H9 (cell line): ENCODE results near the gene SRBD1. TPM values are rescaled to one million over a fixed set of nuclear protein-coding genes. Genes with fewer than 3 reads are reported as not detected.

ENCODE experiments used
- DNase-seq: peaks from one replicate; pipeline ENCODE4 v3.0.0-alpha.2; 2017
- H2AFZ ChIP-seq: one replicate; pipeline ENCODE4 v1.6.1; 2013; ENCODE audit warnings: mild to moderate bottlenecking, low read length, control low read depth, moderate library complexity
- H2AK5ac ChIP-seq: 2 replicates; pipeline ENCODE4 v1.6.1; 2013; ENCODE audit warnings: low read length, control low read depth, mixed read lengths; ENCODE audit not compliant: insufficient read length
- H2BK120ac ChIP-seq: one replicate; pipeline ENCODE4 v1.6.1; 2013; ENCODE audit warnings: low read depth, mild to moderate bottlenecking, low read length, control low read depth, inconsistent platforms; ENCODE audit not compliant: poor library complexity, severe bottlenecking
- H2BK12ac ChIP-seq: 2 replicates; pipeline ENCODE4 v1.6.1; 2013; ENCODE audit warnings: low read length, control low read depth, mixed read lengths, low read depth; ENCODE audit not compliant: insufficient read length
- H2BK15ac ChIP-seq: 2 replicates; pipeline ENCODE4 v1.6.1; 2013; ENCODE audit warnings: low read depth, low read length, control low read depth
- H2BK20ac ChIP-seq: one replicate; pipeline ENCODE4 v1.6.1; 2013; ENCODE audit warnings: low read depth, mild to moderate bottlenecking, low read length, control low read depth, inconsistent platforms; ENCODE audit not compliant: poor library complexity, severe bottlenecking
- H2BK5ac ChIP-seq: 2 replicates; pipeline ENCODE4 v1.6.1; 2013; ENCODE audit warnings: low read length, control low read depth, mixed read lengths; ENCODE audit not compliant: insufficient read length
- H3K14ac ChIP-seq: 2 replicates; pipeline ENCODE4 v1.6.1; 2013; ENCODE audit warnings: low read length, control low read depth; ENCODE audit not compliant: insufficient read depth
- H3K18ac ChIP-seq: 2 replicates; pipeline ENCODE4 v1.6.1; 2013; ENCODE audit warnings: low read depth, mild to moderate bottlenecking, mixed read lengths, low read length, control low read depth; ENCODE audit not compliant: insufficient read length
- H3K23ac ChIP-seq: 2 replicates; pipeline ENCODE4 v1.6.1; 2013; ENCODE audit warnings: low read length, control low read depth, mixed read lengths, low read depth; ENCODE audit not compliant: insufficient read length
- H3K23me2 ChIP-seq: 2 replicates; pipeline ENCODE4 v1.6.1; 2013; ENCODE audit warnings: low read depth, mild to moderate bottlenecking, mixed read lengths, low read length, control low read depth; ENCODE audit not compliant: insufficient read length, poor library complexity, severe bottlenecking
- H3K27ac ChIP-seq: 2 replicates; pipeline ENCODE4 v1.5.1; 2013; ENCODE audit warnings: low read length, control low read depth, mixed read lengths, low read depth; ENCODE audit not compliant: insufficient read length
- H3K27me3 ChIP-seq: 2 replicates; pipeline ENCODE4 v1.6.1; 2013; ENCODE audit warnings: low read length, control low read depth, inconsistent platforms; ENCODE audit not compliant: insufficient read depth
- H3K4ac ChIP-seq: 2 replicates; pipeline ENCODE4 v1.6.1; 2013; ENCODE audit warnings: low read depth, mild to moderate bottlenecking, control low read depth, inconsistent platforms, low read length, moderate library complexity
- H3K4me1 ChIP-seq: 2 replicates; pipeline ENCODE4 v1.6.1; 2013; ENCODE audit warnings: low read length, control low read depth, inconsistent platforms; ENCODE audit not compliant: insufficient read depth
- H3K4me2 ChIP-seq: 2 replicates; pipeline ENCODE4 v1.6.1; 2013; ENCODE audit warnings: low read length, control low read depth, mixed read lengths; ENCODE audit not compliant: insufficient read length, insufficient read depth
- H3K56ac ChIP-seq: 2 replicates; pipeline ENCODE4 v1.6.1; 2013; ENCODE audit warnings: low read depth, mild to moderate bottlenecking, mixed read lengths, low read length, control low read depth; ENCODE audit not compliant: insufficient read length
- H3K79me1 ChIP-seq: 2 replicates; pipeline ENCODE4 v1.6.1; 2013; ENCODE audit warnings: low read depth, mild to moderate bottlenecking, moderate library complexity, low read length, control low read depth, inconsistent platforms; ENCODE audit not compliant: insufficient read depth, poor library complexity, severe bottlenecking
- H3K79me2 ChIP-seq: 2 replicates; pipeline ENCODE4 v1.6.1; 2013; ENCODE audit warnings: low read length, control low read depth, inconsistent platforms; ENCODE audit not compliant: insufficient read depth
- H3K9ac ChIP-seq: 2 replicates; pipeline ENCODE4 v1.6.1; 2013; ENCODE audit warnings: low read length, control low read depth, mixed read lengths; ENCODE audit not compliant: insufficient read length; ENCODE audit errors: extremely low read depth
- H3K9me3 ChIP-seq: one replicate; pipeline ENCODE4 v1.6.1; 2013; ENCODE audit warnings: low read depth, low read length, inconsistent platforms; ENCODE audit not compliant: control insufficient read depth
- H3T11ph ChIP-seq: one replicate; pipeline ENCODE4 v1.6.1; 2013; ENCODE audit warnings: mild to moderate bottlenecking, low read length, control low read depth, inconsistent platforms
- H4K20me1 ChIP-seq: one replicate; pipeline ENCODE4 v1.6.1; 2013; ENCODE audit not compliant: control insufficient read depth, insufficient read length, insufficient read depth
- H4K5ac ChIP-seq: 2 replicates; pipeline ENCODE4 v1.6.1; 2013; ENCODE audit warnings: low read depth, mild to moderate bottlenecking, mixed read lengths, low read length, control low read depth; ENCODE audit not compliant: insufficient read length
- H4K8ac ChIP-seq: replicated peaks from 2 replicates; pipeline ENCODE4 v1.6.1; 2013; ENCODE audit warnings: low read length, control low read depth, mixed read lengths, low read depth; ENCODE audit not compliant: insufficient read length
- H4K91ac ChIP-seq: 2 replicates; pipeline ENCODE4 v1.6.1; 2013; ENCODE audit warnings: low read depth, mild to moderate bottlenecking, moderate library complexity, mixed read lengths, low read length, control low read depth; ENCODE audit not compliant: insufficient read length
- H3K27ac Mint-ChIP-seq, 3 experiments: 2 replicates in 2 of 3; 3 replicates in 1 of 3; pipeline ENCODE4 v1.8.0; 2020 to 2021; ENCODE audit warnings: mixed read lengths in 3 of 3, mild to moderate bottlenecking in 1 of 3, moderate library complexity in 1 of 3
- H3K27me3 Mint-ChIP-seq: 2 replicates; pipeline ENCODE4 v1.8.0; 2021; ENCODE audit warnings: low read depth, mild to moderate bottlenecking, moderate library complexity, mixed read lengths
- H3K36me3 Mint-ChIP-seq, 3 experiments: 2 replicates in 2 of 3; 3 replicates in 1 of 3; pipeline ENCODE4 v1.8.0; 2020 to 2021; ENCODE audit warnings: low read depth in 3 of 3, mixed read lengths in 3 of 3; ENCODE audit not compliant: insufficient read depth in 1 of 3
- H3K4me1 Mint-ChIP-seq, 2 experiments: 2 replicates each; pipeline ENCODE4 v1.8.0; 2020; ENCODE audit warnings: mixed read lengths in 2 of 2
- H3K4me3 Mint-ChIP-seq, 2 experiments: 2 replicates in 1 of 2; 3 replicates in 1 of 2; pipeline ENCODE4 v1.8.0; 2020 to 2021; ENCODE audit warnings: mild to moderate bottlenecking in 2 of 2, mixed read lengths in 2 of 2, moderate library complexity in 1 of 2
- H3K9me3 Mint-ChIP-seq, 2 experiments: 2 replicates in 1 of 2; 3 replicates in 1 of 2; pipeline ENCODE4 v1.8.0; 2020; ENCODE audit warnings: mild to moderate bottlenecking in 2 of 2, mixed read lengths in 2 of 2, moderate library complexity in 1 of 2
- CTCF ChIP-seq: fragments of 200-600 bp; sonication (generic); conservative IDR thresholded peaks from 3 replicates; pipeline ENCODE4 v1.8.0; 2021; ENCODE audit warnings: antibody characterized with exemption, mild to moderate bottlenecking
- WGBS: extraction: QIAGEN DNeasy Blood & Tissue Kit; methylation state at CpG from one replicate; pipeline ENCODE4 v1.1.7; 2013; ENCODE audit warnings: missing lambda C conversion rate, low lambda C conversion rate, mixed read lengths; ENCODE audit not compliant: insufficient read length; ENCODE audit errors: extremely low coverage; 5-methylcytosine and 5-hydroxymethylcytosine counted together
- total RNA-seq: library from RNA; stranded (reverse); gene quantifications from 2 replicates; pipeline ENCODE4 v1.2.1, GENCODE V29; 2021

Gene SRBD1
- total RNA-seq, 1 experiment from 2014 or later: 18.3 TPM

DNA sequence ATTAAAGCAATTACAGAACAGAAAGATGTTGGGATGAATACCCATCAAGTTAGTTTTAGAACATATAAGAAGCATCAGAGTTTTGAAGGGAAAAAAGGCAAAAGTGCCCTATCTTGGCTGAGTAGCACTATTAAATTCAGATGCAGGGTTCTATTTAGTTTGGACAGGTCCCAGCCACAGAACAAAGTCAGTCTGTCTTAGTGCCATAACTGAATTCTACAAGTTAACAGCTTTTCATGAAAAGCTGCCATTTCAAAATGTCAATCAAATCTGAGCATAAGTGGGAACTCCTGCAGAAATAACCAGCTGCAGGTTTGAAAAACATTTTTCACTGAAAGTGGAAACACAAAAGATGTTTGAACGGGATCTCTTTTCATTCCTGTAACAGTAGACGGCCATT is 160.4 kb downstream of the SRBD1 start:
- no peak overlapping the region for H4K5ac ChIP-seq
- no peak overlapping the region for H3K4me2 ChIP-seq
- WGBS: no CpG with 5 or more reads among the region's 2 CpGs
- H3K27me3 ChIP-seq: no peaks in the 10 kb centered on the region
- no peak overlapping the region for H3K14ac ChIP-seq
- no peak overlapping the region for H3K27ac Mint-ChIP-seq
- no peaks in the 10 kb centered on the region for H3K9me3 Mint-ChIP-seq
- no peak overlapping the region for H2BK20ac ChIP-seq
- H3K4me3 Mint-ChIP-seq: no peak overlapping the region
- no peaks in the 10 kb centered on the region for H4K20me1 ChIP-seq
- no peaks in the 10 kb centered on the region; the same call in 1 of the 2 replicates for H3K4me1 ChIP-seq
- TF ChIP-seq CTCF: no peak
- no peak for DNase-seq
- no peak overlapping the region for H3K9ac ChIP-seq
- no peak overlapping the region for H3K18ac ChIP-seq
- H4K8ac ChIP-seq: no peak overlapping the region
- H3K79me1 ChIP-seq: no peaks in the 10 kb centered on the region
- no peaks in the 10 kb centered on the region; a peak in 1 of 7 replicates for H3K36me3 Mint-ChIP-seq
- H3K56ac ChIP-seq: no peak overlapping the region
- H2BK15ac ChIP-seq: no peak overlapping the region
- no peaks in the 10 kb centered on the region for H3K79me2 ChIP-seq
- H3K27ac ChIP-seq: no peak overlapping the region
- H3K23ac ChIP-seq: no peak overlapping the region
- no peak overlapping the region for H2AK5ac ChIP-seq
- H3K9me3 ChIP-seq: no peaks in the 10 kb centered on the region
- H3K27me3 Mint-ChIP-seq: no peaks in the 10 kb centered on the region
- peaks cover 5 to 6% of the 10 kb centered on the region in 2 experiments; a peak in 2 of 4 replicates for H3K4me1 Mint-ChIP-seq
- no peak overlapping the region for H3K4ac ChIP-seq
- H2BK5ac ChIP-seq: no peak overlapping the region
- H2AFZ ChIP-seq: no peak overlapping the region
- H4K91ac ChIP-seq: no peak overlapping the region
- H2BK12ac ChIP-seq: no peak overlapping the region
- no peaks in the 10 kb centered on the region for H3K23me2 ChIP-seq
- H2BK120ac ChIP-seq: no peak overlapping the region
- no peak overlapping the region for H3T11ph ChIP-seq
